ENCODE measurements around the gene SFSWAP. TPM values are rescaled to one million over a fixed set of nuclear protein-coding genes. Genes with fewer than 3 reads are reported as not detected.

SFSWAP gene
- total RNA-seq, 4 donors from 2014 or later: 45.9 to 66.2 (median 55.4) TPM

GRCh38 chr12:131752451-131752850 is 41.6 kb downstream of the SFSWAP start:
- in situ Hi-C loops (cut with MboI; ENCODE audit: low pct_ligation_motif_present in 1 of 4, low pct_unique_long_range_greater_than_20kb in 1 of 4, low sequenced_read_pairs in 3 of 4): no loop called here
- H3K4me3 ChIP-seq: no peak overlapping the region
- intact Hi-C loops (cut with DNase I; ENCODE audit: low total_unique reads): no loop called here
- H3K27me3 ChIP-seq: no peaks in the 10 kb centered on the region
- peaks cover 0 to 44% (median 21%) of the 10 kb centered on the region in 4 donors for H3K36me3 ChIP-seq
- no peaks in the 10 kb centered on the region for H3K4me1 ChIP-seq
- TF ChIP-seq EP300 (IDR thresholded peaks at IDR 0.05; ENCODE audit: low read depth) (no peak), POLR2AphosphoS5 (IDR thresholded peaks at IDR 0.05) (no peak), CTCF (IDR thresholded peaks at IDR 0.05) (no peak), POLR2A (IDR thresholded peaks at IDR 0.05) (no peak)
- no peak for DNase-seq
- WGBS, 2 donors (ENCODE audit: low coverage in 1 of 2): 90 to 100% methylated on average over 1 to 11 of the region's 11 CpGs
- H3K27ac ChIP-seq: no peak overlapping the region
- no peaks in the 10 kb centered on the region for H3K9me3 ChIP-seq

GRCh38 chr12:131753005-131753404 is 42.1 kb downstream of the SFSWAP start:
- no peaks in the 10 kb centered on the region for H3K9me3 ChIP-seq
- TF ChIP-seq CTCF (IDR thresholded peaks at IDR 0.05) (no peak), EP300 (IDR thresholded peaks at IDR 0.05; ENCODE audit: low read depth) (no peak), POLR2A (IDR thresholded peaks at IDR 0.05) (no peak), POLR2AphosphoS5 (IDR thresholded peaks at IDR 0.05) (no peak)
- H3K36me3 ChIP-seq: peaks cover 0 to 43% (median 23%) of the 10 kb centered on the region in 4 donors
- H3K27ac ChIP-seq: no peak overlapping the region
- no peaks in the 10 kb centered on the region for H3K4me1 ChIP-seq
- no peak overlapping the region for H3K4me3 ChIP-seq
- no peak for DNase-seq
- WGBS, 2 donors (ENCODE audit: low coverage in 1 of 2): 91 to 100% methylated on average over 1 to 20 of the region's 20 CpGs
- intact Hi-C loops (cut with DNase I; ENCODE audit: low total_unique reads): no loop called here
- in situ Hi-C loops (cut with MboI; ENCODE audit: low pct_ligation_motif_present in 1 of 4, low pct_unique_long_range_greater_than_20kb in 1 of 4, low sequenced_read_pairs in 3 of 4): no loop called here
- H3K27me3 ChIP-seq: no peaks in the 10 kb centered on the region

- Histone ChIP-seq H3K27ac (no peak overlapping the region), H3K4me3 (no peak overlapping the region), H3K9me3 (no peaks in the 10 kb centered on the region), H3K4me1 (no peaks in the 10 kb centered on the region), H3K27me3 (no peaks in the 10 kb centered on the region), H3K36me3 (peaks cover 0 to 48% (median 24%) of the 10 kb centered on the region in 4 donors)
- no peak for DNase-seq
- in situ Hi-C loops (cut with MboI; ENCODE audit: low pct_ligation_motif_present in 1 of 4, low pct_unique_long_range_greater_than_20kb in 1 of 4, low sequenced_read_pairs in 3 of 4) (no loop called here), intact Hi-C loops (cut with DNase I; ENCODE audit: low total_unique reads) (no loop called here)
- TF ChIP-seq POLR2A (IDR thresholded peaks at IDR 0.05): no peak
- TF ChIP-seq POLR2AphosphoS5 (IDR thresholded peaks at IDR 0.05): no peak
- no peak for TF ChIP-seq EP300 (IDR thresholded peaks at IDR 0.05; ENCODE audit: low read depth)
- no peak for TF ChIP-seq CTCF (IDR thresholded peaks at IDR 0.05)
- 96% methylated on average over 7 to 8 of the region's 8 CpGs for WGBS, 2 donors (ENCODE audit: low coverage in 1 of 2)
These were observed 42.9 kb downstream of the SFSWAP start for GRCh38 chr12:131753757-131754156.

- Histone ChIP-seq H3K27ac (no peak overlapping the region), H3K27me3 (no peaks in the 10 kb centered on the region), H3K4me3 (no peak overlapping the region), H3K9me3 (no peaks in the 10 kb centered on the region), H3K36me3 (peaks cover 0 to 52% (median 26%) of the 10 kb centered on the region in 4 donors), H3K4me1 (no peaks in the 10 kb centered on the region)
- no peak for DNase-seq
- 95 to 100% methylated on average over 6 to 17 of the region's 17 CpGs for WGBS, 2 donors (ENCODE audit: low coverage in 1 of 2)
- in situ Hi-C loops (cut with MboI; ENCODE audit: low pct_ligation_motif_present in 1 of 4, low pct_unique_long_range_greater_than_20kb in 1 of 4, low sequenced_read_pairs in 3 of 4): no loop called here
- TF ChIP-seq EP300 (IDR thresholded peaks at IDR 0.05; ENCODE audit: low read depth): no peak
- TF ChIP-seq POLR2A (IDR thresholded peaks at IDR 0.05): no peak
- intact Hi-C loops (cut with DNase I; ENCODE audit: low total_unique reads): no loop called here
These were observed 43.3 kb downstream of the SFSWAP start for GRCh38 chr12:131754184-131754583.

Data from transverse colon (tissue), 4 donors.